Lung (tissue), 12 donors: Measurements from ENCODE around the gene CLTB. TPM values are rescaled to one million over a fixed set of nuclear protein-coding genes. Genes with fewer than 3 reads are reported as not detected.

Experiments used
- ATAC-seq: fragments of 200-7000 bp; cut with Tn5 transposase; one replicate; pipeline ENCODE4 v1.9.1; 2020; ENCODE audit warnings: moderate number of reproducible peaks; ENCODE audit not compliant: insufficient read depth, low FRiP score
- DNase-seq, 3 donors: peaks; one replicate each; pipeline ENCODE4 v3.0.0-alpha.2; 2013 to 2017
- H3K27ac ChIP-seq, 2 donors: one replicate each; pipeline ENCODE4 v1.5.1; 2013; ENCODE audit warnings: mild to moderate bottlenecking in 2 of 2, moderate library complexity in 2 of 2, control low read depth in 1 of 2, inconsistent platforms in 1 of 2, low read depth in 1 of 2, low read length in 1 of 2
- H3K27me3 ChIP-seq, 3 donors: one replicate each; pipeline ENCODE4 v1.5.1; 2013; ENCODE audit warnings: low read length in 2 of 3; ENCODE audit not compliant: control insufficient read depth in 3 of 3, insufficient read depth in 3 of 3
- H3K36me3 ChIP-seq, 4 donors: one replicate each; pipeline ENCODE4 v1.5.1; 2013; ENCODE audit warnings: low read length in 4 of 4, mild to moderate bottlenecking in 1 of 4, moderate library complexity in 1 of 4; ENCODE audit not compliant: control insufficient read depth in 4 of 4, insufficient read depth in 4 of 4
- H3K4me1 ChIP-seq, 5 donors: one replicate each; pipeline ENCODE4 v1.5.1; 2013; ENCODE audit warnings: low read length in 5 of 5, mild to moderate bottlenecking in 2 of 5, moderate library complexity in 1 of 5; ENCODE audit not compliant: control insufficient read depth in 5 of 5, insufficient read depth in 5 of 5
- H3K4me3 ChIP-seq: one replicate; pipeline ENCODE4 v1.5.1; 2013; ENCODE audit warnings: mild to moderate bottlenecking, control low read depth, moderate library complexity
- H3K9ac ChIP-seq, 2 donors: one replicate each; pipeline ENCODE4 v1.5.1; 2013; ENCODE audit warnings: low read length in 2 of 2, control low read depth in 1 of 2; ENCODE audit not compliant: insufficient read depth in 1 of 2
- H3K9me3 ChIP-seq, 4 donors: one replicate each; pipeline ENCODE4 v1.5.1; 2013; ENCODE audit warnings: low read length in 3 of 4, mild to moderate bottlenecking in 1 of 4, moderate library complexity in 1 of 4; ENCODE audit not compliant: control insufficient read depth in 4 of 4, insufficient read depth in 3 of 4
- WGBS, 2 donors: extraction: QIAGEN DNeasy Blood & Tissue Kit; methylation state at CpG; one replicate each; pipeline ENCODE4 v1.1.7; 2013; 5-methylcytosine and 5-hydroxymethylcytosine counted together
- polyA plus RNA-seq, 2 donors: library from polyadenylated mRNA; stranded (reverse); fragments of 200-250 nt; gene quantifications; one replicate each; pipeline ENCODE4 v1.2.1, GENCODE V29; 2013
- total RNA-seq, 2 donors: library from RNA; depleted of rRNA in 1 of 2; stranded (reverse); fragments of >200 nt in 1 of 2; gene quantifications; one replicate each; pipeline ENCODE4 v1.2.1, GENCODE V29; 2014 to 2021
- TF ChIP-seq, protein P1 (sequence below): IDR thresholded peaks from 2 replicates; pipeline ENCODE4 v1.5.1; 2012; ENCODE audit warnings: mild to moderate bottlenecking; ENCODE audit errors: control extremely low read depth, extremely low read depth
- donor health status: control.
- donor health status: control.
- donor health status: Bipolar disorder and iron deficiency.
- donor health status: healthy.
- donor health status: DM: yes; HTN: yes; CAD: no.

CLTB gene
- total and polyA plus RNA-seq, 4 donors = 33.2 to 193 (median 112) TPM

DNA sequence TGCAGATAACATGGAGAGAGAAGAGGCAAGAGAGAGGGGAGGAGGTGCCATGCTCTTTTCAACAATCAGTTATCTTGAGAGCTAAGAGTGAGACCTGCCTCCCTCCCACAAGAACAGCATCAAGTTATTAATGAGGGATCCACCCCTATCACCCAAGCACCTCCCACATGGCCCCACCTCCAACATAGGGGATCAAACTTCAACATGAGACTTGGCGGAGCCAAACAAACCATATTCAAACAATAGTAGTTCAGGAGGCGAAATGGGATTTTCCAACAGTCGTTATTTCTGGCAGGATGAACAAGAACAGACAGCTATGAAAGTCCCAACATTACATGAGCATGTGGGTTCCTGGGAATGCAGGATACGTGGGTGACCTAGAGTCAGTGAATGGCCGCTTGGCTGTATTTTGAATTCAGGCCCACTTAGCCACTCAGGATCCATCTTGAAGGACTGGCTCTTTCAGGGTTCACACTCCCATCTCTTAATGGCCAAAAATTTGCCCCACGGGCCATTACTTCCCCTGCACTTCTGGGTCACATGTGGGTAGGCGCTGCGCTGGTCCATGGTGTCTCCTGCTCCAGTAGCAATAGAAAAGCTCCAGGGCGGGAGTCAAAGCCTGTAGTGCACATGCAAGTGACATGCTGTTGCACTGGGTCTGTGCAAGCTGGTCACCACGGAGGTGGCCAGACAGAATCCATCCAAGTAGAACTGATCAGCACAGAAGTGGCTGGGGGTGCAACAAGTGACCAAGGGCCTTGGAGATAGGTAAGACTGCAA is 24.8 kb upstream of the CLTB start:
- DNase-seq (no peak), ATAC-seq (no peak)
- WGBS, 2 donors = 79 to 89% methylated on average over 10 of the region's 10 CpGs
- Histone ChIP-seq H3K9me3 (no peaks in the 10 kb centered on the region), H3K36me3 (no peaks in the 10 kb centered on the region), H3K27me3 (peaks cover 0 to 3% (median 0%) of the 10 kb centered on the region in 3 donors), H3K4me3 (no peak overlapping the region), H3K4me1 (no peaks in the 10 kb centered on the region), H3K27ac (no peak overlapping the region), H3K9ac (no peak overlapping the region)
- TF ChIP-seq, protein P1, sequence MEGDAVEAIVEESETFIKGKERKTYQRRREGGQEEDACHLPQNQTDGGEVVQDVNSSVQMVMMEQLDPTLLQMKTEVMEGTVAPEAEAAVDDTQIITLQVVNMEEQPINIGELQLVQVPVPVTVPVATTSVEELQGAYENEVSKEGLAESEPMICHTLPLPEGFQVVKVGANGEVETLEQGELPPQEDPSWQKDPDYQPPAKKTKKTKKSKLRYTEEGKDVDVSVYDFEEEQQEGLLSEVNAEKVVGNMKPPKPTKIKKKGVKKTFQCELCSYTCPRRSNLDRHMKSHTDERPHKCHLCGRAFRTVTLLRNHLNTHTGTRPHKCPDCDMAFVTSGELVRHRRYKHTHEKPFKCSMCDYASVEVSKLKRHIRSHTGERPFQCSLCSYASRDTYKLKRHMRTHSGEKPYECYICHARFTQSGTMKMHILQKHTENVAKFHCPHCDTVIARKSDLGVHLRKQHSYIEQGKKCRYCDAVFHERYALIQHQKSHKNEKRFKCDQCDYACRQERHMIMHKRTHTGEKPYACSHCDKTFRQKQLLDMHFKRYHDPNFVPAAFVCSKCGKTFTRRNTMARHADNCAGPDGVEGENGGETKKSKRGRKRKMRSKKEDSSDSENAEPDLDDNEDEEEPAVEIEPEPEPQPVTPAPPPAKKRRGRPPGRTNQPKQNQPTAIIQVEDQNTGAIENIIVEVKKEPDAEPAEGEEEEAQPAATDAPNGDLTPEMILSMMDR = no peak

GRCh38 chr5:176438959-176439757 is 22.8 kb upstream of the CLTB start:
- DNase-seq = no peak
- ATAC-seq = no peak
- H3K9me3 ChIP-seq = no peaks in the 10 kb centered on the region
- 78 to 84% methylated on average over 12 of the region's 12 CpGs for WGBS, 2 donors
- H3K27me3 ChIP-seq = peaks cover 0 to 3% (median 0%) of the 10 kb centered on the region in 3 donors
- H3K4me1 ChIP-seq = no peaks in the 10 kb centered on the region
- no peak overlapping the region for H3K4me3 ChIP-seq
- H3K27ac ChIP-seq = no peak overlapping the region
- no peaks in the 10 kb centered on the region for H3K36me3 ChIP-seq
- TF ChIP-seq, protein P1 = no peak
- H3K9ac ChIP-seq = no peak overlapping the region

- no peaks in the 10 kb centered on the region for H3K9me3 ChIP-seq
- H3K9ac ChIP-seq = no peak overlapping the region
- no peak for DNase-seq
- TF ChIP-seq, protein P1 = no peak
- WGBS, 2 donors = 15% methylated on average over 5 of the region's 5 CpGs
- no peaks in the 10 kb centered on the region for H3K36me3 ChIP-seq
- H3K4me3 ChIP-seq = no peak overlapping the region
- no peak overlapping the region for H3K27ac ChIP-seq
- ATAC-seq = no peak
- no peaks in the 10 kb centered on the region for H3K4me1 ChIP-seq
- peaks cover 0 to 2% (median 0%) of the 10 kb centered on the region in 3 donors for H3K27me3 ChIP-seq
Measured at GRCh38 chr5:176436656-176437055, 20.3 kb upstream of the CLTB start.
